K562 (cell line): Measurements from ENCODE around the gene TRIM2.

Experiments used
- ATF1 ChIP-seq, 2 experiments: fragments of 450-650 bp in 1 of 2; IDR thresholded peaks; 2 replicates each; pipeline ENCODE4 v1.6.1; 2016; ENCODE audit warnings: missing compliant biosample characterization in 1 of 2, missing genetic modification characterization in 1 of 2
- EP300 ChIP-seq: IDR thresholded peaks from 2 replicates; pipeline ENCODE4 v1.6.1; 2012; ENCODE audit warnings: low read length, improper control_type of control experiment
- MED1 ChIP-seq: sonication (generic); formaldehyde crosslinking; IDR thresholded peaks from 2 replicates; pipeline ENCODE4 v1.8.1; 2023; ENCODE audit warnings: missing genetic modification reagents, borderline replicate concordance
- U2AF2 ChIP-seq: fragments of 200-400 bp; formaldehyde crosslinking; optimal IDR thresholded peaks from 2 replicates; pipeline ENCODE3; 2017; ENCODE audit warnings: low read depth, mild to moderate bottlenecking, low read length
- ZNF224 ChIP-seq: sonication (generic); formaldehyde crosslinking; IDR thresholded peaks from 2 replicates; pipeline ENCODE4 v1.8.0; 2022; ENCODE audit warnings: mild to moderate bottlenecking, missing genetic modification reagents
- TF ChIP-seq, protein P1 (sequence below), 2 experiments: fragments of 450-650 bp; formaldehyde crosslinking in 1 of 2; IDR thresholded peaks; 2 replicates each; pipeline versions ENCODE4 v1.4.0 to v1.6.1; 2014 to 2020; ENCODE audit warnings: mild to moderate bottlenecking in 2 of 2, borderline replicate concordance in 1 of 2, low read depth in 1 of 2

DNA sequence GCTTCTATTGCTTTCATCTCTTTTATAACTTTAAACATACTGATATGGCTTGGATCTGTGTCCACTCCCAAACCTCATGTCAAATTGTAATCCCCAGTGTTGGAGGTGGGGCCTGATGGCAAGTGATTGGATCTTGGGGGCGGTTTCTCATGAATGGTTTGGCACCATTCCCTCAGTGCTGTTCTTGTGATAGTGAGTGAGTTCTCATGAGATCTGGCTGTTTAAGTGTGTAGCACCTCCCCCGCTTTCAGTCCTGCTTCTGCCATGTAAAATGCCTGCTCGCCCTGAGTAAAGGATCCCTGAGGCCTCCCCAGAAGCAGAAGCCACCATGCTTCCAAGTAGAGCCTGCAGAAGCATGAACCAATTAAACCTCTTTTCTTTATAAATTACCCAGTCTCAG lies 157.9 kb downstream of the TRIM2 start:
- TF ChIP-seq U2AF2 (no peak), MED1 (CRISPR knock-in tag) (no peak), ATF1 (CRISPR knock-in tag; IDR thresholded peaks at IDR 0.05) (no peak), ATF1 (tag; IDR thresholded peaks at IDR 0.05) (no peak), ZNF224 (no peak), EP300 (peak; percentile 55; the same call in 1 of the 2 replicates)
- TF ChIP-seq, protein P1, sequence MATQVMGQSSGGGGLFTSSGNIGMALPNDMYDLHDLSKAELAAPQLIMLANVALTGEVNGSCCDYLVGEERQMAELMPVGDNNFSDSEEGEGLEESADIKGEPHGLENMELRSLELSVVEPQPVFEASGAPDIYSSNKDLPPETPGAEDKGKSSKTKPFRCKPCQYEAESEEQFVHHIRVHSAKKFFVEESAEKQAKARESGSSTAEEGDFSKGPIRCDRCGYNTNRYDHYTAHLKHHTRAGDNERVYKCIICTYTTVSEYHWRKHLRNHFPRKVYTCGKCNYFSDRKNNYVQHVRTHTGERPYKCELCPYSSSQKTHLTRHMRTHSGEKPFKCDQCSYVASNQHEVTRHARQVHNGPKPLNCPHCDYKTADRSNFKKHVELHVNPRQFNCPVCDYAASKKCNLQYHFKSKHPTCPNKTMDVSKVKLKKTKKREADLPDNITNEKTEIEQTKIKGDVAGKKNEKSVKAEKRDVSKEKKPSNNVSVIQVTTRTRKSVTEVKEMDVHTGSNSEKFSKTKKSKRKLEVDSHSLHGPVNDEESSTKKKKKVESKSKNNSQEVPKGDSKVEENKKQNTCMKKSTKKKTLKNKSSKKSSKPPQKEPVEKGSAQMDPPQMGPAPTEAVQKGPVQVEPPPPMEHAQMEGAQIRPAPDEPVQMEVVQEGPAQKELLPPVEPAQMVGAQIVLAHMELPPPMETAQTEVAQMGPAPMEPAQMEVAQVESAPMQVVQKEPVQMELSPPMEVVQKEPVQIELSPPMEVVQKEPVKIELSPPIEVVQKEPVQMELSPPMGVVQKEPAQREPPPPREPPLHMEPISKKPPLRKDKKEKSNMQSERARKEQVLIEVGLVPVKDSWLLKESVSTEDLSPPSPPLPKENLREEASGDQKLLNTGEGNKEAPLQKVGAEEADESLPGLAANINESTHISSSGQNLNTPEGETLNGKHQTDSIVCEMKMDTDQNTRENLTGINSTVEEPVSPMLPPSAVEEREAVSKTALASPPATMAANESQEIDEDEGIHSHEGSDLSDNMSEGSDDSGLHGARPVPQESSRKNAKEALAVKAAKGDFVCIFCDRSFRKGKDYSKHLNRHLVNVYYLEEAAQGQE (IDR thresholded peaks at IDR 0.05; ENCODE audit: borderline replicate concordance) = no peak
- TF ChIP-seq, protein P1 (CRISPR knock-in tag; IDR thresholded peaks at IDR 0.05; ENCODE audit: low read depth) = no peak
